ENCODE results near the gene CTNNA1.

Gene CTNNA1

GRCh38 chr5:138905541-138905940 lies 152.3 kb downstream of the CTNNA1 start:
- Histone ChIP-seq H3K27ac (no peak overlapping the region), H3K27me3 (no peaks in the 10 kb centered on the region), H3K36me3 (peaks cover 8% of the 10 kb centered on the region), H3K9me3 (no peaks in the 10 kb centered on the region), H3K4me3 (ENCODE audit: low read depth in 1 of 2, low read length in 1 of 2) (no peak overlapping the region), H3K4me1 (ENCODE audit: control insufficient read depth in 1 of 2, insufficient read depth in 1 of 2, low read depth in 1 of 2, low read length in 1 of 2) (no peaks in the 10 kb centered on the region)
- TF ChIP-seq CTCF (IDR thresholded peaks at IDR 0.05) = no peak

GRCh38 chr5:138909734-138910133 lies 156.5 kb downstream of the CTNNA1 start:
- H3K27ac ChIP-seq = no peak overlapping the region
- no peaks in the 10 kb centered on the region for H3K4me1 ChIP-seq (ENCODE audit: control insufficient read depth in 1 of 2, insufficient read depth in 1 of 2, low read depth in 1 of 2, low read length in 1 of 2)
- no peak for TF ChIP-seq CTCF (IDR thresholded peaks at IDR 0.05)
- no peak overlapping the region for H3K4me3 ChIP-seq (ENCODE audit: low read depth in 1 of 2, low read length in 1 of 2)
- peaks cover 8% of the 10 kb centered on the region for H3K36me3 ChIP-seq
- H3K9me3 ChIP-seq = no peaks in the 10 kb centered on the region
- H3K27me3 ChIP-seq = no peaks in the 10 kb centered on the region

DNA sequence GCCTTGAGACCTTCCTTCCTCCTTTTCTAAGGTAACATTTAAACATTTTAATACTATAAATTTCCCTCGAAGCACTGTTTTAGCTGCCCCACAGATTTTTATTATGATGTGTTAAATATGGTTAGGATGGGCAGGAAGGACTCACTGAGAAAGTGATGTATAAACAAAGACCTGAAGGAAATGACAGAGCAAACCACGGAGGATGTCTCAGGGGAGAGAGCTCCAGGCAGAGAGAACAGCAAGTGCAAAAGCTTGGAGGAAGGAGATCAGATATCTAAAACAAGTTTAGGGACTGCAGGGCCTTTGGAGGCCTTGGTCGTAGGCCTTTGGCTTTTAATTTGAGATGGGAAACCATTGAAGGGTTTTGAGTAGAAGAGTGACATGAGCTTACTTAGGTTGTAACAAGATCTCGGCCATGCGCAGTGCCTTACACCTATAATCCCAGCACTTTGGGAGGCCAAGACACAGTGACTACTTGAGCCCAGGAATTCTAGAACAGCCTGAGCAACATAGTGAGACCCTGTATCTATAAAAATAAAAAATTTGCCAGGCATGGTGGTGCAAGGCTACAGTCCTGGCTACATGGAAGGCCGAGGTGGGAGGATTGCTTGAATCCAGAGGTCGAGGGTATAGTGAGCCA lies 157.4 kb downstream of the CTNNA1 start:
- Histone ChIP-seq H3K9me3 (no peaks in the 10 kb centered on the region), H3K27ac (no peak overlapping the region), H3K4me1 (ENCODE audit: control insufficient read depth in 1 of 2, insufficient read depth in 1 of 2, low read depth in 1 of 2, low read length in 1 of 2) (no peaks in the 10 kb centered on the region), H3K27me3 (no peaks in the 10 kb centered on the region), H3K36me3 (peaks cover 5% of the 10 kb centered on the region), H3K4me3 (ENCODE audit: low read depth in 1 of 2, low read length in 1 of 2) (no peak overlapping the region)
- TF ChIP-seq CTCF (IDR thresholded peaks at IDR 0.05) = no peak

GRCh38 chr5:138911441-138911840 lies 158.2 kb downstream of the CTNNA1 start:
- no peak for TF ChIP-seq CTCF (IDR thresholded peaks at IDR 0.05)
- Histone ChIP-seq H3K36me3 (no peaks in the 10 kb centered on the region), H3K4me3 (ENCODE audit: low read depth in 1 of 2, low read length in 1 of 2) (no peak overlapping the region), H3K4me1 (ENCODE audit: control insufficient read depth in 1 of 2, insufficient read depth in 1 of 2, low read depth in 1 of 2, low read length in 1 of 2) (no peaks in the 10 kb centered on the region), H3K27me3 (no peaks in the 10 kb centered on the region), H3K9me3 (no peaks in the 10 kb centered on the region), H3K27ac (no peak overlapping the region)

GRCh38 chr5:138912093-138912492 lies 158.9 kb downstream of the CTNNA1 start:
- no peaks in the 10 kb centered on the region for H3K9me3 ChIP-seq
- H3K27ac ChIP-seq = no peak overlapping the region
- no peaks in the 10 kb centered on the region for H3K27me3 ChIP-seq
- no peaks in the 10 kb centered on the region for H3K4me1 ChIP-seq (ENCODE audit: control insufficient read depth in 1 of 2, insufficient read depth in 1 of 2, low read depth in 1 of 2, low read length in 1 of 2)
- TF ChIP-seq CTCF (IDR thresholded peaks at IDR 0.05) = no peak
- no peak overlapping the region for H3K4me3 ChIP-seq (ENCODE audit: low read depth in 1 of 2, low read length in 1 of 2)
- H3K36me3 ChIP-seq = no peaks in the 10 kb centered on the region
